ENCODE results near the gene USF1. TPM values are rescaled to one million over a fixed set of nuclear protein-coding genes. Genes with fewer than 3 reads are reported as not detected.
"Not testable (repeated sequence)": the region's sequence is repeated elsewhere in the genome, so short reads cannot be mapped to it uniquely, and the experiment has no call there.

The USF1 gene
- total RNA-seq, 2 donors from 2014 or later = 57.9 to 69.4 TPM

DNA sequence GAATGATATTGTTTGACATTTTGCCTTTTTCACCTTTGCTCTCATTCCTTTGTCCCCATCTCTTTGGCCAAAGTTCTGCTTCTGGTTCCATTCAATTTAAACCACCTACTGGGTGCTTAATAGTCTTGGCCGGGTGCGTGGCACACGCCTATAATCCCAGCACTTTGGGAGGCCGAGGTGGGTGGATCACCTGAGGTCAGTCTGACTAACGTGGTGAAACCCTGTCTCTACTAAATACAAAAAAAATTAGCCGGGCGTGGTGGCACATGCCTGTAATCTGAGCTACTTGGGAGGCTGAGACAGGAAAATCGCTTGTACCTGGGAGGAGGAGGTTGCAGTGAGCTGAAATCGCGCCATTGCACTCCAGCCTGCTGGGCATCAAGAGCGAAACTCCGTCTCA is 23.3 kb downstream of the USF1 start:
- H3K9me3 ChIP-seq; H3K27me3 ChIP-seq (replicated peaks; ENCODE audit: insufficient read depth); H3K4me3 ChIP-seq; H3K27ac ChIP-seq; H3K36me3 ChIP-seq; ATAC-seq (ENCODE audit: insufficient number of reproducible peaks, low FRiP score, low read depth); DNase-seq (ENCODE audit: low spot score): not testable (repeated sequence)
- peaks cover 5 to 16% of the 10 kb centered on the region in 2 donors for H3K4me1 ChIP-seq (ENCODE audit: control insufficient read depth in 1 of 2, low read depth in 2 of 2)

- no peak overlapping the region for H3K27ac ChIP-seq
- no peaks in the 10 kb centered on the region for H3K27me3 ChIP-seq (replicated peaks; ENCODE audit: insufficient read depth)
- no peaks in the 10 kb centered on the region for H3K9me3 ChIP-seq
- H3K4me1 ChIP-seq (ENCODE audit: control insufficient read depth in 1 of 2, low read depth in 2 of 2) = peaks cover 5 to 16% of the 10 kb centered on the region in 2 donors
- TF ChIP-seq, protein P1, sequence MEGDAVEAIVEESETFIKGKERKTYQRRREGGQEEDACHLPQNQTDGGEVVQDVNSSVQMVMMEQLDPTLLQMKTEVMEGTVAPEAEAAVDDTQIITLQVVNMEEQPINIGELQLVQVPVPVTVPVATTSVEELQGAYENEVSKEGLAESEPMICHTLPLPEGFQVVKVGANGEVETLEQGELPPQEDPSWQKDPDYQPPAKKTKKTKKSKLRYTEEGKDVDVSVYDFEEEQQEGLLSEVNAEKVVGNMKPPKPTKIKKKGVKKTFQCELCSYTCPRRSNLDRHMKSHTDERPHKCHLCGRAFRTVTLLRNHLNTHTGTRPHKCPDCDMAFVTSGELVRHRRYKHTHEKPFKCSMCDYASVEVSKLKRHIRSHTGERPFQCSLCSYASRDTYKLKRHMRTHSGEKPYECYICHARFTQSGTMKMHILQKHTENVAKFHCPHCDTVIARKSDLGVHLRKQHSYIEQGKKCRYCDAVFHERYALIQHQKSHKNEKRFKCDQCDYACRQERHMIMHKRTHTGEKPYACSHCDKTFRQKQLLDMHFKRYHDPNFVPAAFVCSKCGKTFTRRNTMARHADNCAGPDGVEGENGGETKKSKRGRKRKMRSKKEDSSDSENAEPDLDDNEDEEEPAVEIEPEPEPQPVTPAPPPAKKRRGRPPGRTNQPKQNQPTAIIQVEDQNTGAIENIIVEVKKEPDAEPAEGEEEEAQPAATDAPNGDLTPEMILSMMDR (IDR thresholded peaks at IDR 0.05) = no peak
- H3K4me3 ChIP-seq = no peak overlapping the region
- ATAC-seq (ENCODE audit: insufficient number of reproducible peaks, low FRiP score, low read depth) (no peak), DNase-seq (ENCODE audit: low spot score) (no peak)
- H3K36me3 ChIP-seq = no peaks in the 10 kb centered on the region
Observed at GRCh38 chr1:161021970-161022353, 23.8 kb downstream of the USF1 start.

- TF ChIP-seq, protein P1 (IDR thresholded peaks at IDR 0.05) = no peak
- DNase-seq (ENCODE audit: low spot score) (no peak), ATAC-seq (ENCODE audit: insufficient number of reproducible peaks, low FRiP score, low read depth) (no peak)
- peak overlapping the region; percentile 81 for H3K4me3 ChIP-seq
- no peaks in the 10 kb centered on the region for H3K9me3 ChIP-seq
- H3K27ac ChIP-seq = no peak overlapping the region
- H3K36me3 ChIP-seq = no peaks in the 10 kb centered on the region
- no peaks in the 10 kb centered on the region for H3K27me3 ChIP-seq (replicated peaks; ENCODE audit: insufficient read depth)
- H3K4me1 ChIP-seq (ENCODE audit: control insufficient read depth in 1 of 2, low read depth in 2 of 2) = peaks cover 5 to 16% of the 10 kb centered on the region in 2 donors
Observed at GRCh38 chr1:161021165-161021969, 24.4 kb downstream of the USF1 start.

DNA sequence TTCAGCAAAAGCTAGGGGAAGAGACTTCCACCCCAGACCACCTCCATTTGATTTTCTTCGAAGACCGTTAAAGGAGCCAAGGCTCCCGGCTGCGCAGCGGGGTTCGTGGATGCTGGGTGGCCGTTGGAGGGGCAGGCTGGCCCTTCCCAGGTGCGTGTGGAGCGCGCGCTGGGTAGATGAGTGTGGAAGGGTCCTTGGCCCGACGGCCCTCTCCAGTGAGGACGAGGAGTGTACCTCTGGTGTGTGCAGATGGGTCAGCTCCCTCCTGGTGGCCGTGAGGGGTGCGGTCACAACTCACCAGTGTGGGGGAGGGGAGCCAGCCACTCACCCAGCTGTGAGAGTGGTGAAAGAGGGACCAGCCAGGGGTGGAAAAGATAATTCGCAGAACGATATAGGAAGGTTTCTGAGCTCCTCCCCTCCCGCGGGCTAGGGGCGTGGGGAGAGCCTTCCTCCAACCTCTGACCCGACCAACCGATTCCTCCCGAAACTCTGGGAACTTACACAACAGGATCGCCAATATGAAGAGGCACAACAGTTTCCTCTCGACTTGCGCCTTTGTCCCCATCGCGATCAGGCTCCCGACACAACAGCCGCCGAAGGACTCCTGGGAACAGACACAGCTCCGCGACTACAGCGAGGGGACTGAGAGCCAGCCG is 25.1 kb downstream of the USF1 start, which contains the start of gene F11R:
Gene F11R (minus strand): TSS at position 644 of the 656 bp plus-strand sequence. CDS start 79 bp downstream, at position 565.
- Histone ChIP-seq H3K27me3 (replicated peaks; ENCODE audit: insufficient read depth) (no peaks in the 10 kb centered on the region), H3K36me3 (no peaks in the 10 kb centered on the region), H3K9me3 (no peaks in the 10 kb centered on the region), H3K4me1 (ENCODE audit: control insufficient read depth in 1 of 2, low read depth in 2 of 2) (peaks cover 5 to 16% of the 10 kb centered on the region in 2 donors), H3K4me3 (peak within 1 kb of the TSS; percentile 81), H3K27ac (peak within 1 kb of the TSS in 1 of 2 donors; percentile 23)
- no peak for DNase-seq (ENCODE audit: low spot score)
- TF ChIP-seq, protein P1 (IDR thresholded peaks at IDR 0.05) = no peak
- no peak for ATAC-seq (ENCODE audit: insufficient number of reproducible peaks, low FRiP score, low read depth)

DNA sequence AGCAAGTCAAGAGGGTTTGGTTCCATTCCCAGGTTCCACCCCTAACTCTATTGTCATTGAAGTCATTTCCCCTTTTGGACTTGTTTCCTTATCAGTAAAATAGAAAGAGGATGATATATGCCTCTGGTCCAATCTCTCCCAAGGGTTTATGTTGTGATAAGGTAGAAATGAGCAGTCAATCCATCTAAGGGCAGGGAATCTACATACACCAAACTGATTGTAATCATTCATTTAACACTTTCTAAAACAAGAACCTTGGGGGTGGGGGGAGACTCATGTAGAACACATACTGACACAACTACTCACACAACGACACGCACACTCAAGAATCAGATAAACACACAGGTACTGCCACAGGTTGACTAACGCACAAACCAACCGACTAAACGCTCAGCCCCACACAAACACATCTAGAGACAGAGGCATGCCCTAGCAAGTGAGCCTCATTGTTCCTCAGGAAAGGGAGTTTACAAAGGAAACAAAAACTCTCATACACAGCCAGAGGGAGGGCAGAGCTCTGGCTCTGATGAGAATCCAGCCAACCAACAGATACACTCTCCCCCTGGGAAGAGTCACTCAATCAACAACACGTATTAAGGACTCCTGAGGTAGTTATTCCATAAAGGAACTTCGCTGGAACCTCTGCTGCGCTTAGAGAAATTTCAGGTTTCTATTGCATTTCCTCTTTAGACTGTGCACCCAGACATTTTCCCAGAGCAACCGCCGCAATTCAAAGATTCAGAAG is 25.9 kb downstream of the USF1 start:
- Histone ChIP-seq H3K27me3 (replicated peaks; ENCODE audit: insufficient read depth) (no peaks in the 10 kb centered on the region), H3K4me1 (ENCODE audit: control insufficient read depth in 1 of 2, low read depth in 2 of 2) (peaks cover 5 to 16% of the 10 kb centered on the region in 2 donors), H3K4me3 (peak overlapping the region; percentile 81), H3K27ac (peak overlapping the region in 1 of 2 donors; percentile 23), H3K9me3 (no peaks in the 10 kb centered on the region), H3K36me3 (no peaks in the 10 kb centered on the region)
- TF ChIP-seq, protein P1 (IDR thresholded peaks at IDR 0.05) = no peak
- DNase-seq (ENCODE audit: low spot score) (no peak), ATAC-seq (ENCODE audit: insufficient number of reproducible peaks, low FRiP score, low read depth) (no peak)

GRCh38 chr1:161019111-161019660 is 26.6 kb downstream of the USF1 start:
- H3K36me3 ChIP-seq; H3K9me3 ChIP-seq; H3K27ac ChIP-seq; ATAC-seq (ENCODE audit: insufficient number of reproducible peaks, low FRiP score, low read depth); DNase-seq (ENCODE audit: low spot score); H3K27me3 ChIP-seq (replicated peaks; ENCODE audit: insufficient read depth): not testable (repeated sequence)
- peaks cover 5 to 16% of the 10 kb centered on the region in 2 donors for H3K4me1 ChIP-seq (ENCODE audit: control insufficient read depth in 1 of 2, low read depth in 2 of 2)
- peak overlapping the region; percentile 81 for H3K4me3 ChIP-seq
